Measurements from ENCODE around the gene TRAF2. TPM values are rescaled to one million over a fixed set of nuclear protein-coding genes. Genes with fewer than 3 reads are reported as not detected.

TRAF2 gene
- total and polyA plus RNA-seq, 9 of the 15 experiments (the other 6 are each of a cell fraction or from before 2014, with no cell fraction given), result 0.24 to 45.2 (median 18.0) TPM

DNA sequence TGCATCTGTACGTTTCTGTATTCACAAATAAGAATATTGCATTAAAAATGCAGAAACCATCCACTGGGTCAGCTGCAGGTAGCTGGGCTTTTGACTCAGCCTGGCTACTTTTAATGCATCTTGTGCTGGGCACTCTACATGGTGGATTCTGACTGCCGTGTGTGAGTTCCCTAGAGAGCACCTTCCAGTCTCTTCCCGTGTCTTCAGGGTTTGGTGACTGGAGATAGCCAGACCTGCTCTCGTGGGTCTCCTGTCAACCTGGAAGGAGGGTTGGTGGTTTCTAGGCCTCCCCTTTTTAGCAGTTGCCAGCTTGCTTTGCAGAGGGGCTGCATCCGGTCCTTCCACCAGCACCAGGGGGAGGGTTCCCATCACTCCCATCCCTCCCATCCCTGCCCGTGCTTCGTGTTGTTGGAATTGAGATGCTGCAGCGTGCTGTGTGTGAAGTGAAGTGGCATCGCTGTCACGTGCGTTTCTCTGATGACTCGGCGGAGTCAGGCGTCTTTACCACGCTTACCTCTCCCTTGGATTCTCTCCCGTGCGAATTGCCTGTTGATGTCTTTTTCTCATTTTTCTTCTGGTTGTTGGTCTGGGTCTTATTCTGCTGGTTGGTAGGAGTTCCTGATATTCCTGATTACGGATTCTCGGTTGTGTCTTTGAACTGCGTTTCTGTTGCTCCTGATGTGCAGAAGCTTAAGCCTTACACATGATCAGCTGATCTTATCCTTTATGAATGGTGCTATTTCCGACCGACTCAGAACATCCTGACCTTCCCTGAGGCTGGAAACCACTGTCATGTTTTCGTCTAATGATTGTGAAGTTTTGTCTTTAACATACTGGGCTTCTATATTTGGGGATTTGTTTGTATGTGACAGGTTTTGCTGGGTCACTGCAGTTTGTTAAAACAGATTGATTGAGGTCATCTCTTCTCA lies 41.3 kb downstream of the TRAF2 start (continued):
- TF ChIP-seq, protein P1, sequence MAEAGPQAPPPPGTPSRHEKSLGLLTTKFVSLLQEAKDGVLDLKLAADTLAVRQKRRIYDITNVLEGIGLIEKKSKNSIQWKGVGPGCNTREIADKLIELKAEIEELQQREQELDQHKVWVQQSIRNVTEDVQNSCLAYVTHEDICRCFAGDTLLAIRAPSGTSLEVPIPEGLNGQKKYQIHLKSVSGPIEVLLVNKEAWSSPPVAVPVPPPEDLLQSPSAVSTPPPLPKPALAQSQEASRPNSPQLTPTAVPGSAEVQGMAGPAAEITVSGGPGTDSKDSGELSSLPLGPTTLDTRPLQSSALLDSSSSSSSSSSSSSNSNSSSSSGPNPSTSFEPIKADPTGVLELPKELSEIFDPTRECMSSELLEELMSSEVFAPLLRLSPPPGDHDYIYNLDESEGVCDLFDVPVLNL (CRISPR knock-in tag; IDR thresholded peaks at IDR 0.05; ENCODE audit: low read depth), result no peak
- TF ChIP-seq NFE2 (IDR thresholded peaks at IDR 0.05; ENCODE audit: low read depth), result peak; percentile 74
- peak; percentile 82 for TF ChIP-seq BHLHE40 (IDR thresholded peaks at IDR 0.05; ENCODE audit: low read length)
- TF ChIP-seq, protein P2, sequence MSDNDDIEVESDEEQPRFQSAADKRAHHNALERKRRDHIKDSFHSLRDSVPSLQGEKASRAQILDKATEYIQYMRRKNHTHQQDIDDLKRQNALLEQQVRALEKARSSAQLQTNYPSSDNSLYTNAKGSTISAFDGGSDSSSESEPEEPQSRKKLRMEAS (CRISPR knock-in tag; IDR thresholded peaks at IDR 0.05), result peak; percentile 74
- TF ChIP-seq, protein P3, sequence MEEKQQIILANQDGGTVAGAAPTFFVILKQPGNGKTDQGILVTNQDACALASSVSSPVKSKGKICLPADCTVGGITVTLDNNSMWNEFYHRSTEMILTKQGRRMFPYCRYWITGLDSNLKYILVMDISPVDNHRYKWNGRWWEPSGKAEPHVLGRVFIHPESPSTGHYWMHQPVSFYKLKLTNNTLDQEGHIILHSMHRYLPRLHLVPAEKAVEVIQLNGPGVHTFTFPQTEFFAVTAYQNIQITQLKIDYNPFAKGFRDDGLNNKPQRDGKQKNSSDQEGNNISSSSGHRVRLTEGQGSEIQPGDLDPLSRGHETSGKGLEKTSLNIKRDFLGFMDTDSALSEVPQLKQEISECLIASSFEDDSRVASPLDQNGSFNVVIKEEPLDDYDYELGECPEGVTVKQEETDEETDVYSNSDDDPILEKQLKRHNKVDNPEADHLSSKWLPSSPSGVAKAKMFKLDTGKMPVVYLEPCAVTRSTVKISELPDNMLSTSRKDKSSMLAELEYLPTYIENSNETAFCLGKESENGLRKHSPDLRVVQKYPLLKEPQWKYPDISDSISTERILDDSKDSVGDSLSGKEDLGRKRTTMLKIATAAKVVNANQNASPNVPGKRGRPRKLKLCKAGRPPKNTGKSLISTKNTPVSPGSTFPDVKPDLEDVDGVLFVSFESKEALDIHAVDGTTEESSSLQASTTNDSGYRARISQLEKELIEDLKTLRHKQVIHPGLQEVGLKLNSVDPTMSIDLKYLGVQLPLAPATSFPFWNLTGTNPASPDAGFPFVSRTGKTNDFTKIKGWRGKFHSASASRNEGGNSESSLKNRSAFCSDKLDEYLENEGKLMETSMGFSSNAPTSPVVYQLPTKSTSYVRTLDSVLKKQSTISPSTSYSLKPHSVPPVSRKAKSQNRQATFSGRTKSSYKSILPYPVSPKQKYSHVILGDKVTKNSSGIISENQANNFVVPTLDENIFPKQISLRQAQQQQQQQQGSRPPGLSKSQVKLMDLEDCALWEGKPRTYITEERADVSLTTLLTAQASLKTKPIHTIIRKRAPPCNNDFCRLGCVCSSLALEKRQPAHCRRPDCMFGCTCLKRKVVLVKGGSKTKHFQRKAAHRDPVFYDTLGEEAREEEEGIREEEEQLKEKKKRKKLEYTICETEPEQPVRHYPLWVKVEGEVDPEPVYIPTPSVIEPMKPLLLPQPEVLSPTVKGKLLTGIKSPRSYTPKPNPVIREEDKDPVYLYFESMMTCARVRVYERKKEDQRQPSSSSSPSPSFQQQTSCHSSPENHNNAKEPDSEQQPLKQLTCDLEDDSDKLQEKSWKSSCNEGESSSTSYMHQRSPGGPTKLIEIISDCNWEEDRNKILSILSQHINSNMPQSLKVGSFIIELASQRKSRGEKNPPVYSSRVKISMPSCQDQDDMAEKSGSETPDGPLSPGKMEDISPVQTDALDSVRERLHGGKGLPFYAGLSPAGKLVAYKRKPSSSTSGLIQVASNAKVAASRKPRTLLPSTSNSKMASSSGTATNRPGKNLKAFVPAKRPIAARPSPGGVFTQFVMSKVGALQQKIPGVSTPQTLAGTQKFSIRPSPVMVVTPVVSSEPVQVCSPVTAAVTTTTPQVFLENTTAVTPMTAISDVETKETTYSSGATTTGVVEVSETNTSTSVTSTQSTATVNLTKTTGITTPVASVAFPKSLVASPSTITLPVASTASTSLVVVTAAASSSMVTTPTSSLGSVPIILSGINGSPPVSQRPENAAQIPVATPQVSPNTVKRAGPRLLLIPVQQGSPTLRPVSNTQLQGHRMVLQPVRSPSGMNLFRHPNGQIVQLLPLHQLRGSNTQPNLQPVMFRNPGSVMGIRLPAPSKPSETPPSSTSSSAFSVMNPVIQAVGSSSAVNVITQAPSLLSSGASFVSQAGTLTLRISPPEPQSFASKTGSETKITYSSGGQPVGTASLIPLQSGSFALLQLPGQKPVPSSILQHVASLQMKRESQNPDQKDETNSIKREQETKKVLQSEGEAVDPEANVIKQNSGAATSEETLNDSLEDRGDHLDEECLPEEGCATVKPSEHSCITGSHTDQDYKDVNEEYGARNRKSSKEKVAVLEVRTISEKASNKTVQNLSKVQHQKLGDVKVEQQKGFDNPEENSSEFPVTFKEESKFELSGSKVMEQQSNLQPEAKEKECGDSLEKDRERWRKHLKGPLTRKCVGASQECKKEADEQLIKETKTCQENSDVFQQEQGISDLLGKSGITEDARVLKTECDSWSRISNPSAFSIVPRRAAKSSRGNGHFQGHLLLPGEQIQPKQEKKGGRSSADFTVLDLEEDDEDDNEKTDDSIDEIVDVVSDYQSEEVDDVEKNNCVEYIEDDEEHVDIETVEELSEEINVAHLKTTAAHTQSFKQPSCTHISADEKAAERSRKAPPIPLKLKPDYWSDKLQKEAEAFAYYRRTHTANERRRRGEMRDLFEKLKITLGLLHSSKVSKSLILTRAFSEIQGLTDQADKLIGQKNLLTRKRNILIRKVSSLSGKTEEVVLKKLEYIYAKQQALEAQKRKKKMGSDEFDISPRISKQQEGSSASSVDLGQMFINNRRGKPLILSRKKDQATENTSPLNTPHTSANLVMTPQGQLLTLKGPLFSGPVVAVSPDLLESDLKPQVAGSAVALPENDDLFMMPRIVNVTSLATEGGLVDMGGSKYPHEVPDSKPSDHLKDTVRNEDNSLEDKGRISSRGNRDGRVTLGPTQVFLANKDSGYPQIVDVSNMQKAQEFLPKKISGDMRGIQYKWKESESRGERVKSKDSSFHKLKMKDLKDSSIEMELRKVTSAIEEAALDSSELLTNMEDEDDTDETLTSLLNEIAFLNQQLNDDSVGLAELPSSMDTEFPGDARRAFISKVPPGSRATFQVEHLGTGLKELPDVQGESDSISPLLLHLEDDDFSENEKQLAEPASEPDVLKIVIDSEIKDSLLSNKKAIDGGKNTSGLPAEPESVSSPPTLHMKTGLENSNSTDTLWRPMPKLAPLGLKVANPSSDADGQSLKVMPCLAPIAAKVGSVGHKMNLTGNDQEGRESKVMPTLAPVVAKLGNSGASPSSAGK (IDR thresholded peaks at IDR 0.05), result peak; percentile 76
- TF ChIP-seq, protein P4, sequence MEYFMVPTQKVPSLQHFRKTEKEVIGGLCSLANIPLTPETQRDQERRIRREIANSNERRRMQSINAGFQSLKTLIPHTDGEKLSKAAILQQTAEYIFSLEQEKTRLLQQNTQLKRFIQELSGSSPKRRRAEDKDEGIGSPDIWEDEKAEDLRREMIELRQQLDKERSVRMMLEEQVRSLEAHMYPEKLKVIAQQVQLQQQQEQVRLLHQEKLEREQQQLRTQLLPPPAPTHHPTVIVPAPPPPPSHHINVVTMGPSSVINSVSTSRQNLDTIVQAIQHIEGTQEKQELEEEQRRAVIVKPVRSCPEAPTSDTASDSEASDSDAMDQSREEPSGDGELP (CRISPR knock-in tag; IDR thresholded peaks at IDR 0.05; ENCODE audit: borderline replicate concordance), result peak; percentile 42; the same call in 1 of the 2 replicates
